MCF 10A (cell line): ENCODE data around the gene FBXL5. TPM values are rescaled to one million over a fixed set of nuclear protein-coding genes. Genes with fewer than 3 reads are reported as not detected.

Experiments used
- BruUV-seq: library from RNA; stranded (reverse); fragments of 400-500 nt; replicated peaks from 2 replicates; lab custom pipeline; 2021; lab: Mats Ljungman, UMichigan
- CTCF ChIA-PET: fragments of 300-600 bp; sonication (Branson Sonifier 250); formaldehyde crosslinking; extraction: SDS; loops from one replicate; lab custom pipeline; 2021; ENCODE audit warnings: antibody characterized with exemption, inconsistent platforms; lab: Yijun Ruan, JAX
- POLR2A ChIA-PET: fragments of 300-600, 350-650 bp; sonication (Branson Sonifier 250); formaldehyde crosslinking; extraction: SDS; loops from one replicate; lab custom pipeline; 2020; ENCODE audit warnings: antibody characterized with exemption, inconsistent platforms; lab: Yijun Ruan, JAX
- DNase-seq: peaks from one replicate; pipeline ENCODE4 v3.0.0-alpha.2; 2018; ENCODE audit not compliant: unreplicated experiment
- H3K27ac Mint-ChIP-seq: one replicate; pipeline ENCODE4 v1.8.0; 2022; ENCODE audit warnings: mild to moderate bottlenecking, low read depth, mixed read lengths; ENCODE audit not compliant: unreplicated experiment
- H3K27me3 Mint-ChIP-seq: one replicate; pipeline ENCODE4 v1.8.0; 2022; ENCODE audit warnings: mixed read lengths; ENCODE audit not compliant: insufficient read depth, unreplicated experiment
- H3K36me3 Mint-ChIP-seq: one replicate; pipeline ENCODE4 v1.8.0; 2022; ENCODE audit warnings: mild to moderate bottlenecking, moderate library complexity, mixed read lengths; ENCODE audit not compliant: insufficient read depth, unreplicated experiment
- H3K4me1 Mint-ChIP-seq: one replicate; pipeline ENCODE4 v1.8.0; 2022; ENCODE audit warnings: mixed read lengths; ENCODE audit not compliant: insufficient read depth, unreplicated experiment
- H3K4me3 Mint-ChIP-seq: one replicate; pipeline ENCODE4 v1.8.0; 2022; ENCODE audit warnings: mild to moderate bottlenecking, moderate library complexity, mixed read lengths; ENCODE audit not compliant: unreplicated experiment
- H3K9me3 Mint-ChIP-seq: one replicate; pipeline ENCODE4 v1.8.0; 2022; ENCODE audit warnings: mixed read lengths; ENCODE audit not compliant: unreplicated experiment
- intact Hi-C: fragments of 100-400 bp; cut with micrococcal nuclease; formaldehyde crosslinking; loops from 2 replicates; pipeline ENCODE4 v1.14.1; 2022
- total RNA-seq: library from RNA; stranded (reverse); gene quantifications from 2 replicates; pipeline ENCODE4 v1.2.3, GENCODE V29; 2022
- TF ChIP-seq, protein P1 (sequence below): fragments of 200-600 bp; IDR thresholded peaks from one replicate; pipeline ENCODE4 v1.8.0; 2022; ENCODE audit warnings: antibody characterized with exemption, mild to moderate bottlenecking; ENCODE audit not compliant: unreplicated experiment

The FBXL5 gene
- total RNA-seq, 1 experiment from 2014 or later, result 96.8 TPM

DNA sequence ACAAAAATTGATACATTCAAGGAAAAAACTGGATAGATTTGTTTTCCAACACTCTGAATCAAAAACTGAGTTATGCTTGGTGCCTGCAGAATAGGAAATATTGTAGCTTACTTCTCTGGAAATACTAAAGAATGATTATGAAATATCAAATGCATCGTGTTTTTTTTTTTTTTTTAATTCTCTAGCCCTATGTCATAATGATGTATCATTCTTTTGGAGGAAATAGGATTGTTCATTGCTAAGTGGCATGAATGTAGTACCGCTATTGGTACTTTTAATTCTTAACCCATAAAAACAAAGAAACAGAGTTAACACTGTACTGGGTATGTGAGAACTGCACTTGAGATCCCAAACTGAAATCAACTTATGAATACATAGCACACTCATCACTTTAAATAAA lies 18.9 kb upstream of the FBXL5 start:
- CTCF ChIA-PET, result interaction anchor here (0.6 to 1.4 kb wide), 3 partner anchors 17 to 593 kb away, joined by 3 to 7 read pairs (median 4); no protein-coding TSS in a partner anchor
- peaks cover 6% of the 10 kb centered on the region for H3K36me3 Mint-ChIP-seq
- no peaks in the 10 kb centered on the region for H3K27me3 Mint-ChIP-seq
- DNase-seq, result no peak
- H3K4me3 Mint-ChIP-seq, result no peak overlapping the region
- no TSS peak for BruUV-seq
- H3K27ac Mint-ChIP-seq, result no peak overlapping the region
- intact Hi-C loops, result no loop called here
- TF ChIP-seq, protein P1, sequence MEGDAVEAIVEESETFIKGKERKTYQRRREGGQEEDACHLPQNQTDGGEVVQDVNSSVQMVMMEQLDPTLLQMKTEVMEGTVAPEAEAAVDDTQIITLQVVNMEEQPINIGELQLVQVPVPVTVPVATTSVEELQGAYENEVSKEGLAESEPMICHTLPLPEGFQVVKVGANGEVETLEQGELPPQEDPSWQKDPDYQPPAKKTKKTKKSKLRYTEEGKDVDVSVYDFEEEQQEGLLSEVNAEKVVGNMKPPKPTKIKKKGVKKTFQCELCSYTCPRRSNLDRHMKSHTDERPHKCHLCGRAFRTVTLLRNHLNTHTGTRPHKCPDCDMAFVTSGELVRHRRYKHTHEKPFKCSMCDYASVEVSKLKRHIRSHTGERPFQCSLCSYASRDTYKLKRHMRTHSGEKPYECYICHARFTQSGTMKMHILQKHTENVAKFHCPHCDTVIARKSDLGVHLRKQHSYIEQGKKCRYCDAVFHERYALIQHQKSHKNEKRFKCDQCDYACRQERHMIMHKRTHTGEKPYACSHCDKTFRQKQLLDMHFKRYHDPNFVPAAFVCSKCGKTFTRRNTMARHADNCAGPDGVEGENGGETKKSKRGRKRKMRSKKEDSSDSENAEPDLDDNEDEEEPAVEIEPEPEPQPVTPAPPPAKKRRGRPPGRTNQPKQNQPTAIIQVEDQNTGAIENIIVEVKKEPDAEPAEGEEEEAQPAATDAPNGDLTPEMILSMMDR, result no peak
- peaks cover 29% of the 10 kb centered on the region for H3K4me1 Mint-ChIP-seq
- POLR2A ChIA-PET, result interaction anchor here (0.6 to 10.6 kb wide), 4 partner anchors 11 to 297 kb away, joined by 3 to 184 read pairs (median 4); partner anchors contain the start of gene FBXL5
- H3K9me3 Mint-ChIP-seq, result no peaks in the 10 kb centered on the region

DNA sequence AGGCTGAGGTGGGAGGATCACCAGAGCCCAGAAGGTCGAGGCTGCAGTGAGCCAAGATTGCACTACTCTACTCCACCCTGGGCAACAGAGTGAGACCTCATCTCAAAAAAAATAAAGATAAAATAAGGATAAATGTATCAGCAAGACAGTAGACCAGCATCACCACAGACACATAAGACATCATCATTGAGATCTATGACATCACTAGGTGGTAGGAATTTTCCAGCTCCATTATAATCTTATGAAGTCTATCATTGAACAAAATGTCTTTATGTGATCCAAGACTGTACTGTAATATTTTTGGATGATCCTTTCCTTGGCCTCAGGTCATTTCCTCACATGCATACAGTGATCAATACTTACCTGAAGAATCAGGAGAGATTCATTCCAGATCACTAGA lies 18.2 kb upstream of the FBXL5 start:
- no TSS peak for BruUV-seq
- H3K27me3 Mint-ChIP-seq, result no peaks in the 10 kb centered on the region

DNA sequence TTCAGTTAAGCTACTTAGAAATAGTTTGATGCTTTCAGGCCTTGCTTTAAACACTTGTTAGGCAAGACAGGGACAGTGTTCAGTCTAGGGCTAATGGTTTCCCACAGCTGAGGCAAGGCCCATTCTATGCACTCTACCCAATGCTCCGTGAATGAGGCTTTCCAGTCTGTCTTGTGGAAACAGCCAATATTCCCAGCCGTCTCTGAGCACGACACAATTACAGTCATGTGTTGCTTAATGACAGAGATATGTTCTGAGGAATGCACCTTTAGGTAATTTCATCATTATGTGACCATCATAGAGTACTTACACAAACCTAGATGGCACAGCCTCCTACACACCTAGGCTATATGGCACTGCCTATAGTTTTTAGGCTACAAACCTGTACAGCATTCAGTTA lies 16.9 kb upstream of the FBXL5 start:
- TF ChIP-seq, protein P1, result no peak
- no TSS peak for BruUV-seq
- H3K27ac Mint-ChIP-seq, result peak overlapping the region; percentile 57
- no peak for DNase-seq
- peaks cover 12% of the 10 kb centered on the region for H3K36me3 Mint-ChIP-seq
- ChIA-PET POLR2A (interaction anchor here (0.7 to 4.1 kb wide), 7 partner anchors 8 to 185 kb away, joined by 3 to 36 read pairs (median 7); partner anchors contain the start of genes FAM200B and FBXL5), CTCF (interaction anchor here (1.1 to 2.7 kb wide), 2 partner anchors 12 to 193 kb away, joined by 3 to 10 read pairs; no protein-coding TSS in a partner anchor)
- no peaks in the 10 kb centered on the region for H3K27me3 Mint-ChIP-seq
- intact Hi-C loops, result no loop called here
- H3K4me1 Mint-ChIP-seq, result peaks cover 19% of the 10 kb centered on the region
- no peaks in the 10 kb centered on the region for H3K9me3 Mint-ChIP-seq
- no peak overlapping the region for H3K4me3 Mint-ChIP-seq

More for the DNA sequence above, 18.2 kb upstream of the FBXL5 start:
- TF ChIP-seq, protein P1, result no peak
- no peak overlapping the region for H3K27ac Mint-ChIP-seq
- intact Hi-C loops, result no loop called here
- no peak overlapping the region for H3K4me3 Mint-ChIP-seq
- POLR2A ChIA-PET, result interaction anchor here (1.0 to 10.6 kb wide), 8 partner anchors 7 to 19 kb away, joined by 3 to 184 read pairs (median 6); partner anchors contain the start of genes FAM200B and FBXL5
- peaks cover 28% of the 10 kb centered on the region for H3K4me1 Mint-ChIP-seq
- CTCF ChIA-PET, result interaction anchor here (0.6 to 2.7 kb wide), 7 partner anchors 13 to 639 kb away, joined by 3 to 10 read pairs (median 3); no protein-coding TSS in a partner anchor
- peaks cover 6% of the 10 kb centered on the region for H3K36me3 Mint-ChIP-seq
- no peaks in the 10 kb centered on the region for H3K9me3 Mint-ChIP-seq
- DNase-seq, result no peak

DNA sequence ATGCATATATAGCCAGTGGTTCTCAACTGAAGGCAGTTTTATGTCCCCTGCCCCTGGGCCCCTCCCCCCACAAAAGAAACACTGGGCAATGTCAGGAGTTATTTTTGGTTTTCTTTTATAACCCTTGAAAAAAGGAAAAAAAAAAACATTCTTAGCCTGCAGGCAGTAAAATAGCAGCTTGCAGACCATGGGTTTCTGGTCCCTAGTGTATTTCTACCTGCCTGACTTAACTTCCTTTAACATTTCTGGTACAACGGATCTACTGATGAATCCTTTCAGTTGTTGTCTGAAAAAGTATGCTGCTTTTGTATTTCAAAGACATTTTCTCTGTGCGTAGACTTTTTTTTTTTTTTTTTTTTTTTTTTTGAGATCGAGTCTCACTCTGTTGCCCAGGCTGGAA lies 15.4 kb upstream of the FBXL5 start:
- no TSS peak for BruUV-seq
- Mint-ChIP-seq H3K9me3 (no peaks in the 10 kb centered on the region), H3K4me3 (no peak overlapping the region), H3K4me1 (peaks cover 29% of the 10 kb centered on the region), H3K27me3 (no peaks in the 10 kb centered on the region), H3K27ac (no peak overlapping the region), H3K36me3 (peaks cover 26% of the 10 kb centered on the region)
- ChIA-PET POLR2A (interaction anchor here (0.7 to 4.1 kb wide), 5 partner anchors 9 to 16 kb away, joined by 3 to 36 read pairs (median 3); partner anchors contain the start of genes FAM200B and FBXL5), CTCF (no interaction called here)
- intact Hi-C loops, result no loop called here
- DNase-seq, result no peak
- TF ChIP-seq, protein P1, result no peak
